MCF 10A (cell line): Measurements from ENCODE around the gene TXNDC16. TPM values are rescaled to one million over a fixed set of nuclear protein-coding genes. Genes with fewer than 3 reads are reported as not detected.
A peak's percentile ranks its signal among the peaks of the same experiment; 100 is the strongest.

Experiments used
- BruUV-seq: library from RNA; stranded (reverse); fragments of 400-500 nt; replicated peaks from 2 replicates; lab custom pipeline; 2021; lab: Mats Ljungman, UMichigan
- CTCF ChIA-PET: fragments of 300-600 bp; sonication (Branson Sonifier 250); formaldehyde crosslinking; extraction: SDS; loops from one replicate; lab custom pipeline; 2021; ENCODE audit warnings: antibody characterized with exemption, inconsistent platforms; lab: Yijun Ruan, JAX
- POLR2A ChIA-PET: fragments of 300-600, 350-650 bp; sonication (Branson Sonifier 250); formaldehyde crosslinking; extraction: SDS; loops from one replicate; lab custom pipeline; 2020; ENCODE audit warnings: antibody characterized with exemption, inconsistent platforms; lab: Yijun Ruan, JAX
- DNase-seq: peaks from one replicate; pipeline ENCODE4 v3.0.0-alpha.2; 2018; ENCODE audit not compliant: unreplicated experiment
- H3K27ac Mint-ChIP-seq: one replicate; pipeline ENCODE4 v1.8.0; 2022; ENCODE audit warnings: mild to moderate bottlenecking, low read depth, mixed read lengths; ENCODE audit not compliant: unreplicated experiment
- H3K27me3 Mint-ChIP-seq: one replicate; pipeline ENCODE4 v1.8.0; 2022; ENCODE audit warnings: mixed read lengths; ENCODE audit not compliant: insufficient read depth, unreplicated experiment
- H3K36me3 Mint-ChIP-seq: one replicate; pipeline ENCODE4 v1.8.0; 2022; ENCODE audit warnings: mild to moderate bottlenecking, moderate library complexity, mixed read lengths; ENCODE audit not compliant: insufficient read depth, unreplicated experiment
- H3K4me1 Mint-ChIP-seq: one replicate; pipeline ENCODE4 v1.8.0; 2022; ENCODE audit warnings: mixed read lengths; ENCODE audit not compliant: insufficient read depth, unreplicated experiment
- H3K4me3 Mint-ChIP-seq: one replicate; pipeline ENCODE4 v1.8.0; 2022; ENCODE audit warnings: mild to moderate bottlenecking, moderate library complexity, mixed read lengths; ENCODE audit not compliant: unreplicated experiment
- H3K9me3 Mint-ChIP-seq: one replicate; pipeline ENCODE4 v1.8.0; 2022; ENCODE audit warnings: mixed read lengths; ENCODE audit not compliant: unreplicated experiment
- CTCF ChIP-seq: fragments of 200-600 bp; IDR thresholded peaks from one replicate; pipeline ENCODE4 v1.8.0; 2022; ENCODE audit warnings: antibody characterized with exemption, mild to moderate bottlenecking; ENCODE audit not compliant: unreplicated experiment
- intact Hi-C: fragments of 100-400 bp; cut with micrococcal nuclease; formaldehyde crosslinking; loops from 2 replicates; pipeline ENCODE4 v1.14.1; 2022
- total RNA-seq: library from RNA; stranded (reverse); gene quantifications from 2 replicates; pipeline ENCODE4 v1.2.3, GENCODE V29; 2022

The TXNDC16 gene
- total RNA-seq, 1 experiment from 2014 or later, result 3.8 TPM

GRCh38 chr14:52446355-52446754, 106.0 kb downstream of the TXNDC16 start:
- no TSS peak for BruUV-seq
- Mint-ChIP-seq H3K4me3 (no peak overlapping the region), H3K4me1 (peaks cover 6% of the 10 kb centered on the region), H3K27me3 (no peaks in the 10 kb centered on the region), H3K9me3 (peaks cover 25% of the 10 kb centered on the region), H3K27ac (no peak overlapping the region), H3K36me3 (no peaks in the 10 kb centered on the region)
- POLR2A ChIA-PET, result interaction anchor here (1.0 kb wide), 1 partner anchor 12 kb away, joined by 4 read pairs; no protein-coding TSS in a partner anchor
- no peak for TF ChIP-seq CTCF
- intact Hi-C loops, result no loop called here
- peak; percentile 32 for DNase-seq
- CTCF ChIA-PET, result interaction anchor here (1.1 kb wide), 1 partner anchor 10 kb away, joined by 5 read pairs; no protein-coding TSS in a partner anchor

GRCh38 chr14:52443506-52443905, 108.8 kb downstream of the TXNDC16 start:
- no TSS peak for BruUV-seq
- Mint-ChIP-seq H3K27ac (no peak overlapping the region), H3K4me3 (no peak overlapping the region), H3K27me3 (no peaks in the 10 kb centered on the region), H3K9me3 (peaks cover 7% of the 10 kb centered on the region), H3K36me3 (no peaks in the 10 kb centered on the region), H3K4me1 (peaks cover 6% of the 10 kb centered on the region)
- POLR2A ChIA-PET, result interaction anchor here (1.1 to 2.2 kb wide), 3 partner anchors 11 to 14 kb away, joined by 3 to 12 read pairs (median 5); no protein-coding TSS in a partner anchor
- no peak for TF ChIP-seq CTCF
- CTCF ChIA-PET, result interaction anchor here (1.2 kb wide), 1 partner anchor 22 kb away, joined by 8 read pairs; no protein-coding TSS in a partner anchor
- no peak for DNase-seq
- intact Hi-C loops, result no loop called here

GRCh38 chr14:52442602-52443001, 109.7 kb downstream of the TXNDC16 start:
- DNase-seq, result no peak
- Mint-ChIP-seq H3K4me3 (no peak overlapping the region), H3K4me1 (peaks cover 4% of the 10 kb centered on the region), H3K9me3 (peaks cover 4% of the 10 kb centered on the region), H3K27ac (no peak overlapping the region), H3K36me3 (peaks cover 4% of the 10 kb centered on the region), H3K27me3 (no peaks in the 10 kb centered on the region)
- intact Hi-C loops, result no loop called here
- BruUV-seq, result no TSS peak
- TF ChIP-seq CTCF, result no peak
- POLR2A ChIA-PET, result interaction anchor here (0.6 to 2.2 kb wide), 4 partner anchors 12 to 118 kb away, joined by 3 to 12 read pairs (median 4); no protein-coding TSS in a partner anchor
- CTCF ChIA-PET, result interaction anchor here (0.6 to 1.2 kb wide), 3 partner anchors 21 to 1207 kb away, joined by 4 to 8 read pairs (median 5); no protein-coding TSS in a partner anchor

GRCh38 chr14:52442166-52442565, 110.1 kb downstream of the TXNDC16 start:
- TF ChIP-seq CTCF, result no peak
- intact Hi-C loops, result no loop called here
- peaks cover 4% of the 10 kb centered on the region for H3K36me3 Mint-ChIP-seq
- CTCF ChIA-PET, result interaction anchor here (1.0 kb wide), 2 partner anchors 13 to 142 kb away, joined by 3 to 4 read pairs; no protein-coding TSS in a partner anchor
- peaks cover under 1% of the 10 kb centered on the region for H3K9me3 Mint-ChIP-seq
- no peak overlapping the region for H3K4me3 Mint-ChIP-seq
- no peaks in the 10 kb centered on the region for H3K27me3 Mint-ChIP-seq
- POLR2A ChIA-PET, result interaction anchor here (0.6 to 1.5 kb wide), 3 partner anchors 13 to 118 kb away, joined by 3 to 5 read pairs (median 3); no protein-coding TSS in a partner anchor
- no TSS peak for BruUV-seq
- no peak for DNase-seq
- no peak overlapping the region for H3K27ac Mint-ChIP-seq
- H3K4me1 Mint-ChIP-seq, result no peaks in the 10 kb centered on the region
